Endodermal cell (in vitro differentiated cells): ENCODE results near the gene DDX41. TPM values are rescaled to one million over a fixed set of nuclear protein-coding genes. Genes with fewer than 3 reads are reported as not detected.
A peak's percentile ranks its signal among the peaks of the same experiment; 100 is the strongest.

Source experiments
- DNase-seq: peaks from one replicate; pipeline ENCODE4 v3.0.0-alpha.2; 2017
- H3K27ac ChIP-seq: 2 replicates; pipeline ENCODE4 v1.5.1; 2013; ENCODE audit warnings: mild to moderate bottlenecking, low read depth, low read length, moderate library complexity
- H3K27me3 ChIP-seq: 2 replicates; pipeline ENCODE4 v1.6.1; 2013; ENCODE audit warnings: mild to moderate bottlenecking, low read length, moderate library complexity; ENCODE audit not compliant: insufficient read depth, control insufficient read depth, poor library complexity, severe bottlenecking
- H3K36me3 ChIP-seq: 2 replicates; pipeline ENCODE4 v1.7.0; 2013; ENCODE audit warnings: mild to moderate bottlenecking, low read length, moderate library complexity; ENCODE audit not compliant: control insufficient read depth, insufficient read depth
- H3K4me1 ChIP-seq: one replicate; pipeline ENCODE4 v1.7.0; 2013; ENCODE audit warnings: low read length; ENCODE audit not compliant: control insufficient read depth, insufficient read depth
- H3K4me3 ChIP-seq: 2 replicates; pipeline ENCODE4 v1.5.1; 2013; ENCODE audit warnings: mild to moderate bottlenecking, low read length, moderate library complexity
- H3K9ac ChIP-seq: 2 replicates; pipeline ENCODE4 v1.6.1; 2013; ENCODE audit warnings: mild to moderate bottlenecking, low read length, moderate library complexity; ENCODE audit not compliant: poor library complexity, severe bottlenecking; ENCODE audit errors: extremely low read depth
- H3K9me3 ChIP-seq: 2 replicates; pipeline ENCODE4 v1.6.1; 2013; ENCODE audit warnings: mild to moderate bottlenecking, low read length, moderate library complexity; ENCODE audit not compliant: control insufficient read depth
- H3K27ac Mint-ChIP-seq: 2 replicates; pipeline ENCODE4 v1.8.0; 2020; ENCODE audit warnings: mixed read lengths
- H3K27me3 Mint-ChIP-seq: 2 replicates; pipeline ENCODE4 v1.8.0; 2021; ENCODE audit warnings: mild to moderate bottlenecking, mixed read lengths; ENCODE audit not compliant: insufficient read depth
- H3K36me3 Mint-ChIP-seq: 2 replicates; pipeline ENCODE4 v1.8.0; 2020; ENCODE audit warnings: low read depth, mixed read lengths
- H3K4me1 Mint-ChIP-seq: 2 replicates; pipeline ENCODE4 v1.8.0; 2020; ENCODE audit warnings: mixed read lengths
- H3K4me3 Mint-ChIP-seq: 2 replicates; pipeline ENCODE4 v1.8.0; 2020; ENCODE audit warnings: mild to moderate bottlenecking, moderate library complexity, mixed read lengths
- H3K9me3 Mint-ChIP-seq: 2 replicates; pipeline ENCODE4 v1.8.0; 2020; ENCODE audit warnings: mild to moderate bottlenecking, mixed read lengths
- CTCF ChIP-seq: fragments of 200-600 bp; sonication (generic); conservative IDR thresholded peaks from 2 replicates; pipeline ENCODE4 v1.5.0; 2021; ENCODE audit warnings: antibody characterized with exemption, mild to moderate bottlenecking
- WGBS, 2 experiments: methylation state at CpG; one replicate each; pipeline versions ENCODE4 v1.1.5 to v1.1.7; 2013; ENCODE audit warnings: missing lambda C conversion rate in 2 of 2, mixed read lengths in 1 of 2; ENCODE audit not compliant: insufficient coverage in 1 of 2, insufficient read length in 1 of 2; 5-methylcytosine and 5-hydroxymethylcytosine counted together
- total RNA-seq, 2 donors: library from RNA; stranded (reverse); fragmentation: NEBNext Ultra II Directional in 1 of 2; extraction: Animal tissue kit (Norgen Biotek cat#: 25700) in 1 of 2; gene quantifications; 2 replicates in 1 of 2; 3 replicates in 1 of 2; pipeline ENCODE4 v1.2.1, GENCODE V29; 2021

The DDX41 gene
- total RNA-seq, 2 donors from 2014 or later = 115 TPM

GRCh38 chr5:177515580-177515979 is 1.2 kb downstream of the DDX41 start:
- H3K9me3 Mint-ChIP-seq = no peaks in the 10 kb centered on the region
- H3K36me3 ChIP-seq = peaks cover 69% of the 10 kb centered on the region
- H3K4me1 Mint-ChIP-seq = peaks cover 9% of the 10 kb centered on the region
- no peaks in the 10 kb centered on the region for H3K9me3 ChIP-seq
- peak overlapping the region; percentile 87 for H3K4me3 Mint-ChIP-seq
- H3K36me3 Mint-ChIP-seq = peaks cover 56% of the 10 kb centered on the region
- no peaks in the 10 kb centered on the region for H3K27me3 ChIP-seq
- H3K27ac Mint-ChIP-seq = no peak overlapping the region
- no peak overlapping the region for H3K27ac ChIP-seq
- H3K4me1 ChIP-seq = no peaks in the 10 kb centered on the region
- TF ChIP-seq CTCF = peak; percentile 44
- no peak for DNase-seq
- no peaks in the 10 kb centered on the region for H3K27me3 Mint-ChIP-seq
- WGBS, 2 experiments = 97% methylated on average over 7 of the region's 7 CpGs
- H3K4me3 ChIP-seq = peak overlapping the region; percentile 90
- no peak overlapping the region for H3K9ac ChIP-seq

GRCh38 chr5:177514541-177514940 is 2.2 kb downstream of the DDX41 start:
- Mint-ChIP-seq H3K27me3 (no peaks in the 10 kb centered on the region), H3K27ac (no peak overlapping the region), H3K4me1 (peaks cover 12% of the 10 kb centered on the region), H3K9me3 (no peaks in the 10 kb centered on the region), H3K36me3 (peaks cover 47% of the 10 kb centered on the region), H3K4me3 (no peak overlapping the region)
- no peak for TF ChIP-seq CTCF
- H3K27me3 ChIP-seq = no peaks in the 10 kb centered on the region
- no peaks in the 10 kb centered on the region for H3K9me3 ChIP-seq
- H3K9ac ChIP-seq = no peak overlapping the region
- H3K27ac ChIP-seq = no peak overlapping the region
- WGBS, 2 experiments = 94 to 95% methylated on average over 10 to 11 of the region's 11 CpGs
- DNase-seq = no peak
- peaks cover 66% of the 10 kb centered on the region for H3K36me3 ChIP-seq
- no peak overlapping the region for H3K4me3 ChIP-seq
- peaks cover 1% of the 10 kb centered on the region for H3K4me1 ChIP-seq

- Histone ChIP-seq H3K27me3 (no peaks in the 10 kb centered on the region), H3K9ac (no peak overlapping the region), H3K27ac (no peak overlapping the region), H3K4me1 (peaks cover 4% of the 10 kb centered on the region), H3K9me3 (no peaks in the 10 kb centered on the region), H3K4me3 (no peak overlapping the region), H3K36me3 (peaks cover 59% of the 10 kb centered on the region)
- Mint-ChIP-seq H3K4me1 (peaks cover 14% of the 10 kb centered on the region), H3K4me3 (no peak overlapping the region), H3K9me3 (no peaks in the 10 kb centered on the region), H3K27me3 (no peaks in the 10 kb centered on the region), H3K27ac (no peak overlapping the region), H3K36me3 (peaks cover 46% of the 10 kb centered on the region)
- 94 to 95% methylated on average over 12 to 15 of the region's 15 CpGs for WGBS, 2 experiments
- TF ChIP-seq CTCF = no peak
- no peak for DNase-seq
These were observed 3.3 kb downstream of the DDX41 start for GRCh38 chr5:177513500-177513899.
